SH-SY5Y (cell line): ENCODE results near the gene NUCB1.

Experiments used
- GATA2 ChIP-seq: IDR thresholded peaks from 2 replicates; pipeline ENCODE4 v1.6.1; 2011; ENCODE audit warnings: mild to moderate bottlenecking, low read depth, low read length
- GATA3 ChIP-seq: IDR thresholded peaks from 2 replicates; pipeline ENCODE4 v1.6.1; 2011; ENCODE audit warnings: low read depth, mild to moderate bottlenecking, low read length, moderate library complexity

The NUCB1 gene

GRCh38 chr19:48890551-48890950, 9.6 kb upstream of the NUCB1 start:
- TF ChIP-seq GATA3 (no peak), GATA2 (no peak)

GRCh38 chr19:48895226-48895625, 4.9 kb upstream of the NUCB1 start:
- TF ChIP-seq GATA3 = no peak
- TF ChIP-seq GATA2 = no peak

- no peak for TF ChIP-seq GATA3
- TF ChIP-seq GATA2 = no peak
Observed at GRCh38 chr19:48896191-48896720, 3.9 kb upstream of the NUCB1 start.

- no peak for TF ChIP-seq GATA3
- TF ChIP-seq GATA2 = no peak
Observed at GRCh38 chr19:48897181-48897580, 2.9 kb upstream of the NUCB1 start.

GRCh38 chr19:48900477-48901406, 630 bp downstream of the NUCB1 start:
- TF ChIP-seq GATA3 = no peak
- no peak for TF ChIP-seq GATA2

GRCh38 chr19:48905664-48906063, 5.6 kb downstream of the NUCB1 start:
- no peak for TF ChIP-seq GATA2
- no peak for TF ChIP-seq GATA3

- no peak for TF ChIP-seq GATA3
- TF ChIP-seq GATA2 = no peak
Observed at GRCh38 chr19:48906324-48906723, 6.2 kb downstream of the NUCB1 start.

- TF ChIP-seq GATA3 (no peak), GATA2 (no peak)
Observed at GRCh38 chr19:48907671-48908070, 7.6 kb downstream of the NUCB1 start.

GRCh38 chr19:48910803-48911202, 10.7 kb downstream of the NUCB1 start:
- TF ChIP-seq GATA3 = no peak
- TF ChIP-seq GATA2 = no peak

GRCh38 chr19:48913114-48913889, 13.2 kb downstream of the NUCB1 start:
- TF ChIP-seq GATA2 (no peak), GATA3 (no peak)

GRCh38 chr19:48914181-48914580, 14.1 kb downstream of the NUCB1 start:
- TF ChIP-seq GATA3 = no peak

- TF ChIP-seq GATA2 (no peak), GATA3 (no peak)
Observed at GRCh38 chr19:48915757-48916156, 15.6 kb downstream of the NUCB1 start.

GRCh38 chr19:48918071-48918470, 18.0 kb downstream of the NUCB1 start:
- no peak for TF ChIP-seq GATA3
- TF ChIP-seq GATA2 = no peak

GRCh38 chr19:48918801-48919247, 18.7 kb downstream of the NUCB1 start:
- no peak for TF ChIP-seq GATA3
- no peak for TF ChIP-seq GATA2
